Measurements from ENCODE around the gene NRG3.

NRG3 gene

DNA sequence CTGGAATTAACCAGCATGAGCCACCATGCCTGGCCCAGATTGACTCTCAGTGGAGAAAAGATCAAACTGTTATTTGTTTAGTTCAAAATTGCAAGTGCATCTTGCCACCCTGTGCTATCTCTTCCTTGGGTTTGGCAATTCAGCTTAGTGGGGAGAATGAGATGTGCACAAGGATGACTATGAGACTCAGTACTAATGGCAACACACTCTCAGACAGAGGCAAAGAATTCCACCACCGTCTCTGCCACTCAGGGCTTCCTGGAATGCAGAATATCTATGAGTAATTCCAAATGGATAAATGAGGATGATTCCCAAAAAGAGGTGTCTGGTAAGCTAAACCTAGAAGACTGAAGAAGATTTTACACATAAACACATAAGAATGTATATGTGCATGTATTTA is 525.8 kb downstream of the NRG3 start:
- Mint-ChIP-seq H3K36me3 (no peaks in the 10 kb centered on the region), H3K27ac (no peak overlapping the region), H3K4me1 (no peaks in the 10 kb centered on the region), H3K9me3 (peaks cover 16% of the 10 kb centered on the region), H3K4me3 (no peak overlapping the region)
- DNase-seq (ENCODE audit: low spot score in 2 of 2) = no peak
- ATAC-seq = no peak

- ATAC-seq (no peak), DNase-seq (ENCODE audit: low spot score in 2 of 2) (no peak)
- Mint-ChIP-seq H3K36me3 (no peaks in the 10 kb centered on the region), H3K4me3 (no peak overlapping the region), H3K9me3 (peaks cover 11% of the 10 kb centered on the region), H3K27ac (no peak overlapping the region), H3K4me1 (no peaks in the 10 kb centered on the region)
These were observed 528.0 kb downstream of the NRG3 start for GRCh38 chr10:82402906-82403401.

GRCh38 chr10:82409671-82410070 is 534.7 kb downstream of the NRG3 start:
- ATAC-seq = no peak

DNA sequence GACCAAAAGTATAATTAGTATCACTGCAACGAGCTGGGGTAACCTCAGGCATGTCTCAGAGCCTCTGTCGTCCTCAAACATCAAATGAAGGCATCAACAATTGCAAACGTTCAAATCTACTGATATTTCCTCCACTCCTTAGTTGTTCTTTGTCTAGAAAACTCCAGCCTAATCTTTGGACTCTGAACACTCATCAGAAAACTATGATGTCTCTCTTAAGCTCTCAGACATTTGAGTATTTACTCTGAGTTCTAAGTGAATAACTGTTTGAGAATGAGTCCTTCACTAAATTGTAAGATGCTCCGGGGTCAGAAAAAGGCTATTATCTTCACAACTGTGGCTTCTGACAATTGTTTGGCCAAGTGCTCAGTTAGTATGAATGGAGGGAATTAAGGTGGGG is 536.4 kb downstream of the NRG3 start:
- no peak for ATAC-seq
- no peak overlapping the region for H3K27ac Mint-ChIP-seq
- no peak overlapping the region for H3K4me3 Mint-ChIP-seq
- H3K9me3 Mint-ChIP-seq = peaks cover 10% of the 10 kb centered on the region
- H3K4me1 Mint-ChIP-seq = no peaks in the 10 kb centered on the region
- H3K36me3 Mint-ChIP-seq = no peaks in the 10 kb centered on the region
- DNase-seq (ENCODE audit: low spot score in 2 of 2) = no peak

More at GRCh38 chr10:82409671-82410070, 534.7 kb downstream of the NRG3 start:
- peaks cover 13% of the 10 kb centered on the region for H3K9me3 Mint-ChIP-seq
- no peak overlapping the region for H3K27ac Mint-ChIP-seq
- H3K4me1 Mint-ChIP-seq = no peaks in the 10 kb centered on the region
- no peak overlapping the region for H3K4me3 Mint-ChIP-seq
- no peak for DNase-seq (ENCODE audit: low spot score in 2 of 2)
- no peaks in the 10 kb centered on the region for H3K36me3 Mint-ChIP-seq

- ATAC-seq (no peak), DNase-seq (ENCODE audit: low spot score in 2 of 2) (no peak)
- H3K9me3 Mint-ChIP-seq = peaks cover 3% of the 10 kb centered on the region
- H3K27ac Mint-ChIP-seq = no peak overlapping the region
- no peaks in the 10 kb centered on the region for H3K4me1 Mint-ChIP-seq
- no peaks in the 10 kb centered on the region for H3K36me3 Mint-ChIP-seq
- no peak overlapping the region for H3K4me3 Mint-ChIP-seq
These were observed 545.0 kb downstream of the NRG3 start for GRCh38 chr10:82420001-82420400.

DNA sequence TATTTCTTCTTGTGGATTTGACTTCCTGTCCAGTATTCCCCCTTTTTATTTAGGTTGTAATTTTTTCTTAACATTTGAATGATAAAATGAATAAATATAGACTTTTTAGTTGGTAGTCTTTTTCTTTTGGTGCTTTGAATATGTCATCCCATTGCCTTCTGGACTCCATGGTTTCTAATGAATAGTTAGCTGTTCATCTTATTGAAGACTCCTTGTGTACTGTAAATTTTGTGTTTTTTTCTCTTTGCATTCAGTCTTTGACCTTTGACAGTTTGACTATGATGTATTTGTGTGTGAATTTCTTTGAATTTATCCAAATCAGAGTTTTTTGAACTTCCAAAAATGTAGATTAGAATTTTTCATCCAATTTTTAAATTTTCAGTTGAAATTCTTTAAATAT is 554.3 kb downstream of the NRG3 start:
- Mint-ChIP-seq H3K4me1 (no peaks in the 10 kb centered on the region), H3K27ac (no peak overlapping the region), H3K9me3 (peaks cover 15% of the 10 kb centered on the region), H3K4me3 (no peak overlapping the region), H3K36me3 (no peaks in the 10 kb centered on the region)
- ATAC-seq (no peak), DNase-seq (ENCODE audit: low spot score in 2 of 2) (no peak)

DNA sequence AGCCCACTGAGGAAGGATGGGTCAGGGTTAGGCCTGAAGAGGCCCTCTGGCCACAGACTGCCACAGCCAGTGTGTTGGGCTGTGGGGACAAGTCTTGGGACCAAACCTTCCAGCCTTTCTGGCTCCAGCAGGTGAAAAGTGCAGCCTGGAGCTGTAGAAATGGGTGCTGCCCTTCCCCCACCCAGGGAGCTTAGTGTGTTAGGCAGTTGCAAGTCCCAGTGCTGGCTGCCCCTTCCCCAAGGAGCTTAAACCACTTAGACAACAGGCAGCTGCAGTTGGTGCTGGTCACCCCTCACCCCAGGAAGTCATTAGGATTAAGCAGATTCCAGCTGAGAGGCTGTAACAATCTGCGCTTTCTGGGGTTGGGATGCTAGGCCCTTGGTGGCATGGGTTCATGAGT is 563.3 kb downstream of the NRG3 start:
- no peak for ATAC-seq
- no peak overlapping the region for H3K4me3 Mint-ChIP-seq
- H3K9me3 Mint-ChIP-seq = peaks cover 11% of the 10 kb centered on the region
- H3K36me3 Mint-ChIP-seq = no peaks in the 10 kb centered on the region
- no peaks in the 10 kb centered on the region for H3K4me1 Mint-ChIP-seq
- DNase-seq (ENCODE audit: low spot score in 2 of 2) = no peak
- no peak overlapping the region for H3K27ac Mint-ChIP-seq

DNA sequence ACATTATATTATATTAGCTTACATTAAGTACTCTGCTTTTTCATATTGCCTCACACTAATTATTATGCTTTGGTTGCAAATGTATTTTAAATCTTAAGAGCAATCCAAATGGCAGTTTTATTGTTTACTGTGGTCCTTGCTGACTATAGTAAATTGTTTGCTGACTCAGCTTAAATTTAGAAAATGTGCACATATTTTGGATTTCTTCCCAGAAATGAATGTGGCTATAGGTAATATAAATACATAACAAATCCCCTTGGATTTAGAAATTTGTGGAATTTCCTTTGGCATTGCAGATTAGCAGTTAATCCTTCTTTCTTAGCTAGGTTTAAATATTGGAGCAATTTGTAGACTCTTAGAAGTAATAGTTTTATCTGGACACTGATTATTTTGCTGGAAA is 565.8 kb downstream of the NRG3 start:
- no peaks in the 10 kb centered on the region for H3K36me3 Mint-ChIP-seq
- DNase-seq (ENCODE audit: low spot score in 2 of 2) (no peak), ATAC-seq (no peak)
- H3K4me1 Mint-ChIP-seq = no peaks in the 10 kb centered on the region
- peaks cover 13% of the 10 kb centered on the region for H3K9me3 Mint-ChIP-seq
- no peak overlapping the region for H3K4me3 Mint-ChIP-seq
- no peak overlapping the region for H3K27ac Mint-ChIP-seq

GRCh38 chr10:82452046-82452445 is 577.1 kb downstream of the NRG3 start:
- Mint-ChIP-seq H3K36me3 (no peaks in the 10 kb centered on the region), H3K9me3 (peaks cover 8% of the 10 kb centered on the region), H3K4me1 (no peaks in the 10 kb centered on the region), H3K4me3 (no peak overlapping the region), H3K27ac (no peak overlapping the region)
- DNase-seq (ENCODE audit: low spot score in 2 of 2) (no peak), ATAC-seq (no peak)

GRCh38 chr10:82452676-82453075 is 577.7 kb downstream of the NRG3 start:
- Mint-ChIP-seq H3K9me3 (peaks cover 8% of the 10 kb centered on the region), H3K4me1 (no peaks in the 10 kb centered on the region), H3K4me3 (no peak overlapping the region), H3K27ac (no peak overlapping the region), H3K36me3 (no peaks in the 10 kb centered on the region)
- ATAC-seq (no peak), DNase-seq (ENCODE audit: low spot score in 2 of 2) (no peak)

- Mint-ChIP-seq H3K4me1 (no peaks in the 10 kb centered on the region), H3K4me3 (no peak overlapping the region), H3K36me3 (no peaks in the 10 kb centered on the region), H3K9me3 (peaks cover 8% of the 10 kb centered on the region), H3K27ac (no peak overlapping the region)
- DNase-seq (ENCODE audit: low spot score in 2 of 2) = no peak
- ATAC-seq = no peak
These were observed 578.8 kb downstream of the NRG3 start for GRCh38 chr10:82453678-82454293.

DNA sequence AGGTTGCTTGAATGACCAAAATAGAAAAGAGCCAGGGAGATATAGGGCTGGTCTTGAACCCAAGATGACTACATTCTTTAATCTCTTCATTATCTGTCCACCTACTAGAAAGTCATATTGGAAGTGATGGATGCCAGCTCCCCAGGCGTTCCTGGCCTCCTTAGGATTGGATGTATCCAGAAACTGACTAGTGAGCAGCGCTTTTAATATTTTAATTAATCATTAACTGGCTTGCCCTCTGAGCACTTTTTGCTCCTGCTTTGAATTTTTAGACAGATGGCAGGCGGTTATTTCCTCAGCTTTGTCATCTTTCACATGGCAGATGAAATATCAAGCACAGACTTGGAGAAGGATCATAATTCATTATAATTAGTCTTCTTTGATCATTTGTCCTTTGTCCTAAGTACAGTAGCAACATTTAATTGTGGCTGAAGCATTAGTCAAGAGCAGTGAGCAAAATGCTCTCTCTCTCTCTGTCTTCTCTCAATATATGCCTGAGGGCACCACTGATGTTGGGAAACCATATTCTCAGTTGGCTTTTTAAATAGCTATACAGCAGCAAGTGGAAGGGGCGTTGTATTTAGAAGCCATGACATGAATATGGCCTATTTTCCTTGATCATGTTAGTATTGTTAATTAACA is 588.0 kb downstream of the NRG3 start:
- no peaks in the 10 kb centered on the region for H3K4me1 Mint-ChIP-seq
- no peaks in the 10 kb centered on the region for H3K36me3 Mint-ChIP-seq
- ATAC-seq = no peak
- peaks cover 23% of the 10 kb centered on the region for H3K9me3 Mint-ChIP-seq
- no peak for DNase-seq (ENCODE audit: low spot score in 2 of 2)
- H3K4me3 Mint-ChIP-seq = no peak overlapping the region
- no peak overlapping the region for H3K27ac Mint-ChIP-seq

- Mint-ChIP-seq H3K9me3 (peaks cover 25% of the 10 kb centered on the region), H3K4me3 (no peak overlapping the region), H3K36me3 (no peaks in the 10 kb centered on the region), H3K4me1 (no peaks in the 10 kb centered on the region), H3K27ac (no peak overlapping the region)
- DNase-seq (ENCODE audit: low spot score in 2 of 2) (no peak), ATAC-seq (no peak)
These were observed 588.6 kb downstream of the NRG3 start for GRCh38 chr10:82463614-82464013.

DNA sequence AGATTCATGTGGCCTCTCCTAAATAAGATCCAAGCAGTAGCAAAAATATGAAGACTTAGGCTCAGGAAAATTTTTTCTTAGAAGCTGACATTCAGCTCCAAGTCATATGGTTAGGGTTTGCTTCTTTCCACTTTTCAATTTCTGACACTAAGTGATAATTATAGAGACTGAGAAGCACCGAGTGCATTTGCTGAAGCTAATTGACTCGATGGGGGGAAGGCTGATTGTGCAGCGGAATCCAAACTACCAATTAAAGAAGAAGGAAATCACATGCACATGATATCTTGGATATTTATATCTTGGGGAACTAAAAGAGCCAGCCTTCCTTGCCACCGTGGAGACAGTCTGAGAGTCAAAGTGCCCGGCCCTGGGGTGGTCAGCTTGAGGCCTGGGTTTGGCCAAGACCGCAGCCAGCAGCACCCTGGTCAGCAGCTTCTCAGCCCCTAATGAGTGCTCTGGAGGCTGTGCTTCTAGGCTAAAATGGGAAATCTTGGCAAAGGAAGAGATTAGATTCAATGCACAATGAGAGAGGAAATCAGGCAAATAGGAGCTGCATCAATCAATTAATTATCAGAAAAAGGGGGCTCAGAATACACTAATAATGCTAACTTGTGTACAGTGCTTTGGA is 589.3 kb downstream of the NRG3 start:
- ATAC-seq (no peak), DNase-seq (ENCODE audit: low spot score in 2 of 2) (no peak)

DNA sequence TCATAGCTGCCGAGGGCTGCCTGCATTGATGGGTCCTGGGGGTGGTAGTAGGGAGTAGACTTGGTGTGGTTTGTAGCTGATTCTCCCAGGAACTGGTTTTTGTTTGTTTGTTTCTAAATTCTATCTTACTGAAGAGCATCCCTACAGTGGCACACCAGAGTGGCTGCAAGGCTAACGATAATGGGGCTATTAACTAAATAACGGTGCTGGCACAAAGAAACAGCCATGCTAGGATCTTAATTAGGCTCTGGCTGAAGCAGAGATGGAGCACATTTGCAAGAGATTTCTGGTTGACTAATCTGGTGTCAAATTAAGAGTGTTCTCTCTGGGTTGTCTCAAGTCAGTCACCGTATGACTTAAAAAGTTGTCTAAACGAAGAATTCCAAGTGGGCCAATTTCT is 590.0 kb downstream of the NRG3 start:
- DNase-seq (ENCODE audit: low spot score in 2 of 2) (no peak), ATAC-seq (no peak)
- H3K27ac Mint-ChIP-seq = no peak overlapping the region
- no peaks in the 10 kb centered on the region for H3K4me1 Mint-ChIP-seq
- H3K4me3 Mint-ChIP-seq = no peak overlapping the region
- H3K36me3 Mint-ChIP-seq = no peaks in the 10 kb centered on the region
- H3K9me3 Mint-ChIP-seq = peaks cover 28% of the 10 kb centered on the region

More for the DNA sequence above, 589.3 kb downstream of the NRG3 start:
- no peak overlapping the region for H3K4me3 Mint-ChIP-seq
- H3K4me1 Mint-ChIP-seq = no peaks in the 10 kb centered on the region
- H3K36me3 Mint-ChIP-seq = no peaks in the 10 kb centered on the region
- no peak overlapping the region for H3K27ac Mint-ChIP-seq
- H3K9me3 Mint-ChIP-seq = peaks cover 26% of the 10 kb centered on the region

DNA sequence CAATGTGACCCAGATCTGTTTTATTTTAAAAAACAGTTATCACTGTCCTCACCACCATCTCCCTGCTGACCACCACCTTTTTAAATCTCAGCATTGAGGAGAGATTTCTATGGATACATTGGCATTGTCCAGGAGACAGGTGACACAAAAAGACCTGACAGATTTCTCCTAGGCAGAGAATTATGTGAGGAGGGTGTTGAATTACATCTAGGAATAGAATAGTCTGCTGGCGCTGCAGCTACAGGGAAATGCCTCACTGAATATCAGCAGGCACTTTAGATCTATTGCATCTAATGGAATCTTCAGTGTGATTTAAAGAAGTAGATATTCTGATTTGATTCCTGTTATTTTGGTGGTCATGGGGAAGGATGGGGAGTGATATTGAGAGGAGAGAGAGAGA is 593.5 kb downstream of the NRG3 start:
- DNase-seq (ENCODE audit: low spot score in 2 of 2) (no peak), ATAC-seq (no peak)
- H3K4me1 Mint-ChIP-seq = no peaks in the 10 kb centered on the region
- no peaks in the 10 kb centered on the region for H3K36me3 Mint-ChIP-seq
- peaks cover 24% of the 10 kb centered on the region for H3K9me3 Mint-ChIP-seq
- H3K4me3 Mint-ChIP-seq = no peak overlapping the region
- H3K27ac Mint-ChIP-seq = no peak overlapping the region
